ENCODE data around the gene LAMTOR4. TPM values are rescaled to one million over a fixed set of nuclear protein-coding genes. Genes with fewer than 3 reads are reported as not detected.

The LAMTOR4 gene
- total RNA-seq, 1 experiment from 2014 or later, result 107 TPM

DNA sequence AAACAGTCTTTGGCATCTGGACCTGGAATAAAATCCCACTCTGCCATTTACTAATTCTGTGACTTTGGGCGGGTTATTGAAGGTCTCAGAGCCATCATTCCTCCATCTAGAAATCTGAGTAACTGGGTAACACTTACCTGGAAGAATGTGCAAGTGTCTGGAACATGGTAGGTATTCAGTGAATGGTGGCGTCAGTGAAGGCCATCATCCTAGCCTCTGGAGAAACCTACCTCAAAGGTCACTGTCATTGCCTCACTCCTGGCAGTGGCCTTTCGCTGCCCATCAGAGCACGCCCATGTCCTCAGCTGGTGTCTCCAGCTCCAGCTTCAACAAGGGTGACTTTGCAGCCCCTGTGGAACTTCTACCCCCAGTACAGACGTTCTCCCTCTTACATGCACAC, 15.2 kb downstream of the LAMTOR4 start:
- ChIA-PET POLR2A (ENCODE audit: unreplicated experiment) (no interaction called here), CTCF (no interaction called here)
- H3K9me3 ChIP-seq (ENCODE audit: low read length), result no peaks in the 10 kb centered on the region
- H3K9ac ChIP-seq (ENCODE audit: low read length), result no peak overlapping the region
- no TSS peak for BruUV-seq (replicated peaks)
- no peaks in the 10 kb centered on the region for H3K27me3 ChIP-seq (ENCODE audit: low read length)
- H3K27ac ChIP-seq (ENCODE audit: low read length), result no peak overlapping the region
- no peaks in the 10 kb centered on the region for H3K36me3 ChIP-seq (ENCODE audit: low read depth, low read length)
- no peaks in the 10 kb centered on the region for H3F3A ChIP-seq (ENCODE audit: low read length, unreplicated experiment)
- peaks cover 16% of the 10 kb centered on the region; the same call in 1 of the 2 replicates for H3K4me1 ChIP-seq (ENCODE audit: insufficient read depth, low read length)
- H4K20me1 ChIP-seq (ENCODE audit: low read length), result no peaks in the 10 kb centered on the region
- H3K9me2 ChIP-seq (replicated peaks; ENCODE audit: low read length), result no peaks in the 10 kb centered on the region
- intact Hi-C loops (cut with micrococcal nuclease), result loop anchor here (2.0 kb wide), 1 partner anchor 13 kb away; the partner anchor contains the start of genes GPC2 and STAG3
- peaks cover 2% of the 10 kb centered on the region; the same call in 1 of the 2 replicates for H3K79me2 ChIP-seq (ENCODE audit: low read length)
- H3K4me3 ChIP-seq (ENCODE audit: low read length), result no peak overlapping the region
- no peak for ATAC-seq
- TF ChIP-seq, protein P1, sequence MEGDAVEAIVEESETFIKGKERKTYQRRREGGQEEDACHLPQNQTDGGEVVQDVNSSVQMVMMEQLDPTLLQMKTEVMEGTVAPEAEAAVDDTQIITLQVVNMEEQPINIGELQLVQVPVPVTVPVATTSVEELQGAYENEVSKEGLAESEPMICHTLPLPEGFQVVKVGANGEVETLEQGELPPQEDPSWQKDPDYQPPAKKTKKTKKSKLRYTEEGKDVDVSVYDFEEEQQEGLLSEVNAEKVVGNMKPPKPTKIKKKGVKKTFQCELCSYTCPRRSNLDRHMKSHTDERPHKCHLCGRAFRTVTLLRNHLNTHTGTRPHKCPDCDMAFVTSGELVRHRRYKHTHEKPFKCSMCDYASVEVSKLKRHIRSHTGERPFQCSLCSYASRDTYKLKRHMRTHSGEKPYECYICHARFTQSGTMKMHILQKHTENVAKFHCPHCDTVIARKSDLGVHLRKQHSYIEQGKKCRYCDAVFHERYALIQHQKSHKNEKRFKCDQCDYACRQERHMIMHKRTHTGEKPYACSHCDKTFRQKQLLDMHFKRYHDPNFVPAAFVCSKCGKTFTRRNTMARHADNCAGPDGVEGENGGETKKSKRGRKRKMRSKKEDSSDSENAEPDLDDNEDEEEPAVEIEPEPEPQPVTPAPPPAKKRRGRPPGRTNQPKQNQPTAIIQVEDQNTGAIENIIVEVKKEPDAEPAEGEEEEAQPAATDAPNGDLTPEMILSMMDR (conservative IDR thresholded peaks at IDR 0.05; ENCODE audit: low read depth, low read length), result no peak
- TF ChIP-seq EZH2phosphoT487 (IDR thresholded peaks at IDR 0.05; ENCODE audit: borderline replicate concordance, low read length) (no peak), EZH2 (IDR thresholded peaks at IDR 0.05; ENCODE audit: low read length, unreplicated experiment) (no peak)
- H2AFZ ChIP-seq (ENCODE audit: low read length), result no peak overlapping the region
- H3K4me2 ChIP-seq (ENCODE audit: low read length), result no peak overlapping the region
- DNase-seq, result no peak

DNA sequence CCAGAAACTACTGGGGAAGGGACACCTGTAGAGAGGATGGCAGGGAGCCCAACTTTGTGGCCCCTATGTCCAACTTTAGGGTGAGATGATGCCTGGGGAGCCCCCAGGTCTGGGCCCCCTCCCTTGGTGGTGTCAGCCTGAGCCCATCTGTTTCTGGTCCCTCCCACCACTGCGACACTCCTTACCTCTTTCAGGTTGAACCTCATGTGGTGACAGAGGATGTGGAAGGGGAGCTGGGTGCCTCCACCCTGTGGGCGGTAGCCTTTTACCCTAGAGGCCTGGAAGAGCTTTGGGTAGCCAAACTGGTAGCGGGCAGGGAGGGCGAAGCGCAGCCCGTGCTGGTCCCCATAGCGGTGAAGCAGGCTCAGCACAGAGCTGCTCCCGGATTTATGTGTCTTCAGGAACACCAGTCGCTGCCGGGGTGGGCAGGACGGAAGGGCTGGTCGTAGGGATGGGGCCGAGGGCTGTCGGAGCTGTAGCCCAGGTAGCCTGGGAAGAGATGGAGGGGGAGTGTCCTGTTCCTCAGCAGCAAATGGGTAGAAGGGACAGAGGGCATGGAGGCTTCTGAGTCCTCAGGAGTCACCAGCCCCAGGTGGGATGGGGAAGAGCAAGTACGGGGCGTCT, 17.7 kb downstream of the LAMTOR4 start:
- no peak for TF ChIP-seq EZH2phosphoT487 (IDR thresholded peaks at IDR 0.05; ENCODE audit: borderline replicate concordance, low read length)
- ChIA-PET POLR2A (ENCODE audit: unreplicated experiment) (no interaction called here), CTCF (no interaction called here)
- intact Hi-C loops (cut with micrococcal nuclease), result no loop called here
- no peak for DNase-seq
- H3K27me3 ChIP-seq (ENCODE audit: low read length), result no peaks in the 10 kb centered on the region
- H3K79me2 ChIP-seq (ENCODE audit: low read length), result no peaks in the 10 kb centered on the region
- no peak for ATAC-seq
- H3K9me2 ChIP-seq (replicated peaks; ENCODE audit: low read length), result no peaks in the 10 kb centered on the region
- no peaks in the 10 kb centered on the region for H3F3A ChIP-seq (ENCODE audit: low read length, unreplicated experiment)
- no peak overlapping the region for H3K4me3 ChIP-seq (ENCODE audit: low read length)
- H4K20me1 ChIP-seq (ENCODE audit: low read length), result no peaks in the 10 kb centered on the region
- no peaks in the 10 kb centered on the region for H3K9me3 ChIP-seq (ENCODE audit: low read length)
- BruUV-seq (replicated peaks), result no TSS peak
- no peak overlapping the region for H3K4me2 ChIP-seq (ENCODE audit: low read length)
- H3K4me1 ChIP-seq (ENCODE audit: insufficient read depth, low read length), result peaks cover 17% of the 10 kb centered on the region; the same call in 1 of the 2 replicates
- H3K27ac ChIP-seq (ENCODE audit: low read length), result no peak overlapping the region
- no peaks in the 10 kb centered on the region for H3K36me3 ChIP-seq (ENCODE audit: low read depth, low read length)
- H2AFZ ChIP-seq (ENCODE audit: low read length), result no peak overlapping the region
- no peak overlapping the region for H3K9ac ChIP-seq (ENCODE audit: low read length)

DNA sequence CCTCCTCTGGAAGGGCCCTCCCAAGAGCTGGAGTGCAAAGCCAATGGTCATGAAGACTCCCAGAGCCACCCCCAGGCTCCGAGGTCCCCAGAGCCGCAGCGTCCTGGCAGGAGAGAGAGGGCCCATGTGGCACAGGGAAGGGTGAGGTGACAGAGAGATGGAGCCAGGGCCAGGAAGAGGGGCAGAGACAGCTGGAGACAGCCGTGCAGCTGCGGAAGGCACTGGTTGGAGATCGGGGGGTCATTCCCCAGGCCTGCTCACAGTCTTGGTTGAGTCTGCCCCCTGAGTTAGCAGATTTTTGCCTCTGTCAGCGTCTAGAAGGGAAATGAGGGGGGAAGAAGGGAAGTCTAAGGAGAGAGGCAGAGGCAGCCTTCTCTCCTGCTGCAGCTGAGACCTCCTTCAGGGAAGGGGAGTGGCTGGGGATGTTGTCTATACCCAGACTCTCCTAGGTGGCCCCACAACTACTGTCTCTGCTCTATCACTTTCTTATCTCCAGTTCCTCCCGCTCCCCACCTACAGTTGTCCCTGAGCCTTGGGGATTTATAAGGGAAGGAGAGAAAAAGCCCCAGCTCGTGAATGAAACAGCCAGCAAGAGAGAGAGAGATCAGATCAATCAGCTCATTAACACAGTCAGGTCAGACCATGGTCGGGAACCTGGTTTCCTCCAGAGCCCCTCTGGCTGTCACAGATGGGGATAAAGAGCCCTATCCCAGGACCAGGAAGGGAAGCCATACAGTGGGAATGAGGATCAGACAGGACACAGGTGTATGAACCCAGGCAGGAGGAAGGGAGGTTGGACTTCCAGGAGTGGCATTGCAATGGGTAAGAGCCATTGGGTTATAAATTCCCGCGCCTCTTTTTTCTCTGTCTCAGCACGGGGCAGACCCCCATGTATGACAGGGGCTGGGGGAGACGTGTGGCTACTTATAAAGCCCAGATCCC, 18.5 kb downstream of the LAMTOR4 start:
- intact Hi-C loops (cut with micrococcal nuclease), result no loop called here
- TF ChIP-seq EZH2 (IDR thresholded peaks at IDR 0.05; ENCODE audit: low read length, unreplicated experiment) (no peak), EZH2phosphoT487 (IDR thresholded peaks at IDR 0.05; ENCODE audit: borderline replicate concordance, low read length) (no peak)
- TF ChIP-seq, protein P1 (conservative IDR thresholded peaks at IDR 0.05; ENCODE audit: low read depth, low read length), result no peak
- POLR2A ChIA-PET (ENCODE audit: unreplicated experiment), result no interaction called here

More for the DNA sequence above, 18.5 kb downstream of the LAMTOR4 start:
- Histone ChIP-seq H3K4me3 (ENCODE audit: low read length) (peak overlapping the region; percentile 72; the same call in 1 of the 2 replicates), H3K36me3 (ENCODE audit: low read depth, low read length) (no peaks in the 10 kb centered on the region), H3K27me3 (ENCODE audit: low read length) (no peaks in the 10 kb centered on the region), H3F3A (ENCODE audit: low read length, unreplicated experiment) (no peaks in the 10 kb centered on the region), H3K9me3 (ENCODE audit: low read length) (no peaks in the 10 kb centered on the region), H3K27ac (ENCODE audit: low read length) (no peak overlapping the region), H2AFZ (ENCODE audit: low read length) (peak overlapping the region; percentile 93; the same call in 1 of the 2 replicates), H4K20me1 (ENCODE audit: low read length) (no peaks in the 10 kb centered on the region), H3K9me2 (replicated peaks; ENCODE audit: low read length) (no peaks in the 10 kb centered on the region), H3K9ac (ENCODE audit: low read length) (no peak overlapping the region), H3K4me2 (ENCODE audit: low read length) (peak overlapping the region; percentile 97), H3K79me2 (ENCODE audit: low read length) (no peaks in the 10 kb centered on the region), H3K4me1 (ENCODE audit: insufficient read depth, low read length) (peaks cover 17% of the 10 kb centered on the region; the same call in 1 of the 2 replicates)
- ATAC-seq (no peak), DNase-seq (no peak)
- no TSS peak for BruUV-seq (replicated peaks)
- CTCF ChIA-PET, result interaction anchor here (1.0 kb wide), 1 partner anchor 22 kb away, joined by 3 read pairs; no protein-coding TSS in a partner anchor
